CD4-positive, alpha-beta T cell treated with Interleukin-21 for 1 hour (primary cell): ENCODE measurements around the gene ZHX3.
A peak's percentile ranks its signal among the peaks of the same experiment; 100 is the strongest.
"Not testable (repeated sequence)": the region's sequence is repeated elsewhere in the genome, so short reads cannot be mapped to it uniquely, and the experiment has no call there.

Experiments used
- DNase-seq: peaks from one replicate; pipeline ENCODE4 v3.0.0-alpha.2; 2020

The ZHX3 gene

GRCh38 chr20:41145317-41145716, 172.2 kb downstream of the ZHX3 start:
- no peak for DNase-seq

GRCh38 chr20:41143354-41143753, 174.2 kb downstream of the ZHX3 start:
- no peak for DNase-seq

GRCh38 chr20:41142919-41143318, 174.6 kb downstream of the ZHX3 start:
- DNase-seq, result peak; percentile 59

- no peak for DNase-seq
Observed at GRCh38 chr20:41142245-41142644, 175.3 kb downstream of the ZHX3 start.

GRCh38 chr20:41141153-41141815, 176.2 kb downstream of the ZHX3 start:
- no peak for DNase-seq

- DNase-seq, result no peak
Observed at GRCh38 chr20:41140226-41141133, 177.1 kb downstream of the ZHX3 start.

GRCh38 chr20:41139227-41140093, 178.1 kb downstream of the ZHX3 start:
- DNase-seq, result no peak

- DNase-seq, result peak; percentile 51
Observed at GRCh38 chr20:41138475-41139226, 178.9 kb downstream of the ZHX3 start.

- peak; percentile 71 for DNase-seq
Observed at GRCh38 chr20:41137614-41138474, 179.7 kb downstream of the ZHX3 start.

- peak; percentile 85 for DNase-seq
Observed at GRCh38 chr20:41136680-41137613, 180.6 kb downstream of the ZHX3 start, which contains the start of gene PLCG1. TSS of gene PLCG1 (plus strand) at chr20:41137543. CDS start at chr20:41137642, 99 bp downstream.

GRCh38 chr20:41135888-41136679, 181.4 kb downstream of the ZHX3 start:
- no peak for DNase-seq

GRCh38 chr20:41135187-41135887, 182.2 kb downstream of the ZHX3 start:
- DNase-seq, result peak; percentile 73

- no peak for DNase-seq
Observed at GRCh38 chr20:41134362-41135186, 183.0 kb downstream of the ZHX3 start.

- peak; percentile 57 for DNase-seq
Observed at GRCh38 chr20:41133709-41134361, 183.7 kb downstream of the ZHX3 start.

GRCh38 chr20:41132388-41132775, 185.1 kb downstream of the ZHX3 start:
- not testable (repeated sequence) for DNase-seq

GRCh38 chr20:41131594-41132387, 185.7 kb downstream of the ZHX3 start:
- DNase-seq, result no peak
